GM23338 (cell line): ENCODE measurements around the gene SLC39A11. TPM values are rescaled to one million over a fixed set of nuclear protein-coding genes. Genes with fewer than 3 reads are reported as not detected.

Experiments
- ATAC-seq: fragments of 200-7000 bp; cut with Tn5 transposase; 3 replicates; pipeline ENCODE4 v1.9.1; 2020
- DNase-seq: peaks from one replicate; pipeline ENCODE4 v3.0.0-alpha.2; 2015; ENCODE audit warnings: low spot score
- H2AFZ ChIP-seq: fragments of 200-600 bp; sonication (generic); 2 replicates; pipeline ENCODE4 v1.8.0; 2016; ENCODE audit warnings: antibody characterized with exemption, mild to moderate bottlenecking, moderate library complexity
- H3F3A ChIP-seq: fragments of 200-600 bp; sonication (generic); replicated peaks from 2 replicates; pipeline ENCODE4 v1.8.0; 2017; ENCODE audit warnings: antibody characterized with exemption, mixed run types, low read depth
- H3K27ac ChIP-seq: fragments of 200-600 bp; sonication (generic); 2 replicates; pipeline ENCODE4 v1.6.1; 2016; ENCODE audit warnings: low read depth
- H3K27me3 ChIP-seq: fragments of 200-600 bp; sonication (generic); 2 replicates; pipeline ENCODE4 v1.8.0; 2016; ENCODE audit warnings: mild to moderate bottlenecking, mixed run types, moderate library complexity; ENCODE audit not compliant: insufficient read depth
- H3K36me3 ChIP-seq: fragments of 200-600 bp; sonication (generic); 2 replicates; pipeline ENCODE4 v1.8.0; 2016; ENCODE audit warnings: mild to moderate bottlenecking; ENCODE audit not compliant: insufficient read depth
- H3K4me1 ChIP-seq: fragments of 200-600 bp; sonication (generic); 2 replicates; pipeline ENCODE4 v1.8.0; 2016; ENCODE audit warnings: mild to moderate bottlenecking, moderate library complexity; ENCODE audit not compliant: insufficient read depth
- H3K4me2 ChIP-seq: fragments of 200-600 bp; sonication (generic); 2 replicates; pipeline ENCODE4 v1.7.1; 2017; ENCODE audit warnings: mixed run types
- H3K4me3 ChIP-seq: fragments of 200-600 bp; sonication (generic); 2 replicates; pipeline ENCODE4 v1.6.1; 2016; ENCODE audit warnings: mixed run types
- H3K79me2 ChIP-seq: fragments of 200-600 bp; sonication (generic); replicated peaks from 2 replicates; pipeline ENCODE4 v1.8.0; 2017; ENCODE audit warnings: mild to moderate bottlenecking; ENCODE audit not compliant: insufficient read depth
- H3K9me2 ChIP-seq: fragments of 200-600 bp; sonication (generic); 2 replicates; pipeline ENCODE4 v1.8.0; 2017; ENCODE audit not compliant: insufficient read depth
- H4K20me1 ChIP-seq: fragments of 200-600 bp; sonication (generic); replicated peaks from 2 replicates; pipeline ENCODE4 v1.8.0; 2017; ENCODE audit warnings: mild to moderate bottlenecking; ENCODE audit not compliant: insufficient read depth
- H3K27ac Mint-ChIP-seq: 2 replicates; pipeline ENCODE4 v1.8.0; 2020; ENCODE audit warnings: inconsistent platforms, mild to moderate bottlenecking, moderate library complexity, mixed read lengths
- H3K27me3 Mint-ChIP-seq: 3 replicates; pipeline ENCODE4 v1.8.0; 2022; ENCODE audit warnings: low read depth, mild to moderate bottlenecking, moderate library complexity, mixed read lengths, inconsistent platforms; ENCODE audit not compliant: insufficient read depth, poor library complexity
- H3K36me3 Mint-ChIP-seq: 3 replicates; pipeline ENCODE4 v1.8.0; 2021; ENCODE audit warnings: low read depth, mild to moderate bottlenecking, inconsistent platforms, moderate library complexity, mixed read lengths
- H3K4me1 Mint-ChIP-seq: 3 replicates; pipeline ENCODE4 v1.8.0; 2020; ENCODE audit warnings: mild to moderate bottlenecking, inconsistent platforms, mixed read lengths
- H3K4me3 Mint-ChIP-seq: 3 replicates; pipeline ENCODE4 v1.8.0; 2021; ENCODE audit warnings: moderate library complexity, mild to moderate bottlenecking, inconsistent platforms, mixed read lengths
- H3K9me3 Mint-ChIP-seq: 3 replicates; pipeline ENCODE4 v1.8.0; 2020; ENCODE audit warnings: moderate library complexity, mild to moderate bottlenecking, inconsistent platforms, mixed read lengths
- CREB1 ChIP-seq: fragments of 250-450 bp; sonication (Bioruptor Pico); IDR thresholded peaks from 2 replicates; pipeline ENCODE4 v1.5.0; 2020; ENCODE audit warnings: low read depth, mild to moderate bottlenecking, moderate library complexity
- ETS1 ChIP-seq: IDR thresholded peaks from 2 replicates; pipeline ENCODE4 v1.6.1; 2016; ENCODE audit warnings: antibody characterized with exemption
- EZH2 ChIP-seq: fragments of 200-600 bp; sonication (generic); IDR thresholded peaks from one replicate; pipeline ENCODE4 v1.8.0; 2017; ENCODE audit warnings: antibody characterized with exemption, mild to moderate bottlenecking, low read depth; ENCODE audit not compliant: unreplicated experiment
- EZH2phosphoT487 ChIP-seq: fragments of 200-600 bp; sonication (generic); IDR thresholded peaks from one replicate; pipeline ENCODE4 v1.8.1; 2018; ENCODE audit warnings: antibody characterized with exemption; ENCODE audit not compliant: unreplicated experiment
- JUNB ChIP-seq: IDR thresholded peaks from one replicate; pipeline ENCODE4 v1.6.1; 2016; ENCODE audit warnings: antibody characterized with exemption; ENCODE audit not compliant: unreplicated experiment
- NANOG ChIP-seq: IDR thresholded peaks from 2 replicates; pipeline ENCODE4 v1.6.1; 2016; ENCODE audit warnings: antibody characterized with exemption, borderline replicate concordance
- POLR2AphosphoS5 ChIP-seq: IDR thresholded peaks from 2 replicates; pipeline ENCODE4 v1.6.1; 2016; ENCODE audit warnings: antibody characterized with exemption, low read depth
- REST ChIP-seq: IDR thresholded peaks from one replicate; pipeline ENCODE4 v1.6.1; 2018; ENCODE audit warnings: antibody characterized with exemption; ENCODE audit not compliant: unreplicated experiment
- STAT1 ChIP-seq: IDR thresholded peaks from one replicate; pipeline ENCODE4 v1.6.1; 2016; ENCODE audit warnings: antibody characterized with exemption; ENCODE audit not compliant: unreplicated experiment
- ZNF331 ChIP-seq: fragments of 250-450 bp; sonication (Bioruptor Pico); IDR thresholded peaks from 2 replicates; pipeline ENCODE4 v1.5.0; 2020; ENCODE audit warnings: low read depth, mild to moderate bottlenecking, moderate library complexity
- polyA plus RNA-seq: library from polyadenylated mRNA; unstranded; fragments of >200 nt; fragmentation: Nextera tagmentation; extraction: Ambion mirVana; gene quantifications from 2 replicates; pipeline ENCODE4 v1.2.1, GENCODE V29; 2016
- total RNA-seq: library from RNA; depleted of rRNA; stranded (reverse); fragments of >200 nt; shearing (Covaris generic); gene quantifications from 2 replicates; pipeline ENCODE4 v1.2.3, GENCODE V29; 2014
- TF ChIP-seq, protein P1 (sequence below): fragments of 250-450 bp; sonication (Bioruptor Pico); IDR thresholded peaks from 2 replicates; pipeline ENCODE4 v1.5.0; 2020; ENCODE audit warnings: mild to moderate bottlenecking, moderate library complexity
- TF ChIP-seq, protein P2 (sequence below), 2 experiments: fragments of 200-600 bp in 1 of 2; sonication (generic) in 1 of 2; conservative IDR thresholded peaks; 2 replicates each; pipeline versions ENCODE4 v1.5.1 to v1.6.1; 2016 to 2017; ENCODE audit warnings: antibody characterized with exemption in 2 of 2, low read depth in 2 of 2, mild to moderate bottlenecking in 2 of 2, moderate library complexity in 1 of 2

Gene SLC39A11
- total and polyA plus RNA-seq, 2 experiments from 2014 or later = 10.8 to 18.1 TPM

DNA sequence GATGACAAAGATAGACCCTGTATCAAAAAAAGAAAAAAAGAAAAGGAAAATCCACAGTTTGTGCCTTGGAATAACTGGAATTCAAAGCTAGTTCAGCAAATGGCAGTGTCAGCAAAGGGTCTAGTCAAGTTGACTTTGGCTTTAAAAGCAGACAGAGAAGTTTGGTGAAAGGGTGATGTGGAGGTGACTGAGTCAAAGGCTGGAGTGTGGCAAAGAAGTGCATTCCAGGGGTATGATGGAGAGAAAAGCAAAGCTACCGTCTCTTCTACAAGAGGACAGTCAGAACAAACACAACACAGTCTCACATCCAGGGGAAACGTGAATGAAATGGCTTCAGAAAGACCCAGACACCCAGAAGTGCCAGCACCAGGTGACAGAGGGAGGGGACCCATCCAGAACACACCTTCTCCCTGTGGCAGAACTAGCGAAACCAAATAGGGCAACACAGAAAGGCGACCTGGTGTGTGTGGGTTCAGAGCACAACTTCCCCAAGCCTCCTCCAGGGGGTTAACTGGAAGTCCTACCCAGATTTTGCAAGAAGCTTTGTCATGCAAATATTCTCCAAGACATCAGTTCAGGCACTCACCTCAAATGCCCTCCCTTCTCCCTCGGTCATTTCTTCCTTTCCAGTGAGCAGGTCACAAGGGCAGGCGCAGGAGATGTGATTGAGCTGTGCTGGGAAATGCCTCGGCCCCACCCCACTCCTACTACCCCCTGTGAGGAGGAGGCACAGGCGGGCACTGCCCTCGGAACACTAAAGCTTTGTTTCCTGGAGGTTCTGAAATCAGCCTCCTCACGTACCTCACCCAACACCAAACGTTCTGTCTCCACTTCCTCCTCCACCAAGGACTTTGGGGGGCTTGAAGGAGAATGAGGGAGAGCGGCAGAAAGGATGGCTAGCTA is 489.7 kb downstream of the SLC39A11 start:
- no peaks in the 10 kb centered on the region for H3K36me3 ChIP-seq
- Mint-ChIP-seq H3K9me3 (no peaks in the 10 kb centered on the region; the same call in 1 of the 3 replicates), H3K4me1 (peaks cover 23% of the 10 kb centered on the region), H3K27me3 (peaks cover 2% of the 10 kb centered on the region), H3K27ac (no peak overlapping the region), H3K36me3 (no peaks in the 10 kb centered on the region), H3K4me3 (peak overlapping the region; percentile 20; the same call in 1 of the 3 replicates)
- H4K20me1 ChIP-seq = no peaks in the 10 kb centered on the region
- no peaks in the 10 kb centered on the region for H3K9me2 ChIP-seq
- H3K4me1 ChIP-seq = peaks cover 12% of the 10 kb centered on the region
- peak overlapping the region; percentile 56; the same call in 1 of the 2 replicates for H2AFZ ChIP-seq
- no peak for TF ChIP-seq STAT1
- TF ChIP-seq, protein P1, sequence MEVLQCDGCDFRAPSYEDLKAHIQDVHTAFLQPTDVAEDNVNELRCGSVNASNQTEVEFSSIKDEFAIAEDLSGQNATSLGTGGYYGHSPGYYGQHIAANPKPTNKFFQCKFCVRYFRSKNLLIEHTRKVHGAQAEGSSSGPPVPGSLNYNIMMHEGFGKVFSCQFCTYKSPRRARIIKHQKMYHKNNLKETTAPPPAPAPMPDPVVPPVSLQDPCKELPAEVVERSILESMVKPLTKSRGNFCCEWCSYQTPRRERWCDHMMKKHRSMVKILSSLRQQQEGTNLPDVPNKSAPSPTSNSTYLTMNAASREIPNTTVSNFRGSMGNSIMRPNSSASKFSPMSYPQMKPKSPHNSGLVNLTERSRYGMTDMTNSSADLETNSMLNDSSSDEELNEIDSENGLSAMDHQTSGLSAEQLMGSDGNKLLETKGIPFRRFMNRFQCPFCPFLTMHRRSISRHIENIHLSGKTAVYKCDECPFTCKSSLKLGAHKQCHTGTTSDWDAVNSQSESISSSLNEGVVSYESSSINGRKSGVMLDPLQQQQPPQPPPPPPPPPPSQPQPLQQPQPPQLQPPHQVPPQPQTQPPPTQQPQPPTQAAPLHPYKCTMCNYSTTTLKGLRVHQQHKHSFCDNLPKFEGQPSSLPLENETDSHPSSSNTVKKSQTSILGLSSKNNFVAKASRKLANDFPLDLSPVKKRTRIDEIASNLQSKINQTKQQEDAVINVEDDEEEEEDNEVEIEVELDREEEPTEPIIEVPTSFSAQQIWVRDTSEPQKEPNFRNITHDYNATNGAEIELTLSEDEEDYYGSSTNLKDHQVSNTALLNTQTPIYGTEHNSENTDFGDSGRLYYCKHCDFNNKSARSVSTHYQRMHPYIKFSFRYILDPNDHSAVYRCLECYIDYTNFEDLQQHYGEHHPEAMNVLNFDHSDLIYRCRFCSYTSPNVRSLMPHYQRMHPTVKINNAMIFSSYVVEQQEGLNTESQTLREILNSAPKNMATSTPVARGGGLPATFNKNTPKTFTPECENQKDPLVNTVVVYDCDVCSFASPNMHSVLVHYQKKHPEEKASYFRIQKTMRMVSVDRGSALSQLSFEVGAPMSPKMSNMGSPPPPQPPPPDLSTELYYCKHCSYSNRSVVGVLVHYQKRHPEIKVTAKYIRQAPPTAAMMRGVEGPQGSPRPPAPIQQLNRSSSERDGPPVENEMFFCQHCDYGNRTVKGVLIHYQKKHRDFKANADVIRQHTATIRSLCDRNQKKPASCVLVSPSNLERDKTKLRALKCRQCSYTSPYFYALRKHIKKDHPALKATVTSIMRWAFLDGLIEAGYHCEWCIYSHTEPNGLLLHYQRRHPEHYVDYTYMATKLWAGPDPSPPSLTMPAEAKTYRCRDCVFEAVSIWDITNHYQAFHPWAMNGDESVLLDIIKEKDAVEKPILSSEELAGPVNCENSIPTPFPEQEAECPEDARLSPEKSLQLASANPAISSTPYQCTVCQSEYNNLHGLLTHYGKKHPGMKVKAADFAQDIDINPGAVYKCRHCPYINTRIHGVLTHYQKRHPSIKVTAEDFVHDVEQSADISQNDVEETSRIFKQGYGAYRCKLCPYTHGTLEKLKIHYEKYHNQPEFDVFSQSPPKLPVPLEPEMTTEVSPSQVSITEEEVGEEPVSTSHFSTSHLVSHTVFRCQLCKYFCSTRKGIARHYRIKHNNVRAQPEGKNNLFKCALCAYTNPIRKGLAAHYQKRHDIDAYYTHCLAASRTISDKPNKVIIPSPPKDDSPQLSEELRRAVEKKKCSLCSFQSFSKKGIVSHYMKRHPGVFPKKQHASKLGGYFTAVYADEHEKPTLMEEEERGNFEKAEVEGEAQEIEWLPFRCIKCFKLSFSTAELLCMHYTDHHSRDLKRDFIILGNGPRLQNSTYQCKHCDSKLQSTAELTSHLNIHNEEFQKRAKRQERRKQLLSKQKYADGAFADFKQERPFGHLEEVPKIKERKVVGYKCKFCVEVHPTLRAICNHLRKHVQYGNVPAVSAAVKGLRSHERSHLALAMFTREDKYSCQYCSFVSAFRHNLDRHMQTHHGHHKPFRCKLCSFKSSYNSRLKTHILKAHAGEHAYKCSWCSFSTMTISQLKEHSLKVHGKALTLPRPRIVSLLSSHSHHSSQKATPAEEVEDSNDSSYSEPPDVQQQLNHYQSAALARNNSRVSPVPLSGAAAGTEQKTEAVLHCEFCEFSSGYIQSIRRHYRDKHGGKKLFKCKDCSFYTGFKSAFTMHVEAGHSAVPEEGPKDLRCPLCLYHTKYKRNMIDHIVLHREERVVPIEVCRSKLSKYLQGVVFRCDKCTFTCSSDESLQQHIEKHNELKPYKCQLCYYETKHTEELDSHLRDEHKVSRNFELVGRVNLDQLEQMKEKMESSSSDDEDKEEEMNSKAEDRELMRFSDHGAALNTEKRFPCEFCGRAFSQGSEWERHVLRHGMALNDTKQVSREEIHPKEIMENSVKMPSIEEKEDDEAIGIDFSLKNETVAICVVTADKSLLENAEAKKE (CRISPR knock-in tag) = no peak
- TF ChIP-seq, protein P2, sequence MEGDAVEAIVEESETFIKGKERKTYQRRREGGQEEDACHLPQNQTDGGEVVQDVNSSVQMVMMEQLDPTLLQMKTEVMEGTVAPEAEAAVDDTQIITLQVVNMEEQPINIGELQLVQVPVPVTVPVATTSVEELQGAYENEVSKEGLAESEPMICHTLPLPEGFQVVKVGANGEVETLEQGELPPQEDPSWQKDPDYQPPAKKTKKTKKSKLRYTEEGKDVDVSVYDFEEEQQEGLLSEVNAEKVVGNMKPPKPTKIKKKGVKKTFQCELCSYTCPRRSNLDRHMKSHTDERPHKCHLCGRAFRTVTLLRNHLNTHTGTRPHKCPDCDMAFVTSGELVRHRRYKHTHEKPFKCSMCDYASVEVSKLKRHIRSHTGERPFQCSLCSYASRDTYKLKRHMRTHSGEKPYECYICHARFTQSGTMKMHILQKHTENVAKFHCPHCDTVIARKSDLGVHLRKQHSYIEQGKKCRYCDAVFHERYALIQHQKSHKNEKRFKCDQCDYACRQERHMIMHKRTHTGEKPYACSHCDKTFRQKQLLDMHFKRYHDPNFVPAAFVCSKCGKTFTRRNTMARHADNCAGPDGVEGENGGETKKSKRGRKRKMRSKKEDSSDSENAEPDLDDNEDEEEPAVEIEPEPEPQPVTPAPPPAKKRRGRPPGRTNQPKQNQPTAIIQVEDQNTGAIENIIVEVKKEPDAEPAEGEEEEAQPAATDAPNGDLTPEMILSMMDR (conservative IDR thresholded peaks at IDR 0.05; ENCODE audit: low read depth in 2 of 2) = peak; percentile 1 to 43; a peak in 2 of 4 replicates
- TF ChIP-seq POLR2AphosphoS5 = no peak
- TF ChIP-seq ETS1 = no peak
- no peak for TF ChIP-seq ZNF331 (CRISPR knock-in tag)
- no peak for TF ChIP-seq JUNB
- TF ChIP-seq CREB1 = 0 out of 2 replicates have a peak, but pooled peaks have one; percentile 10
- TF ChIP-seq NANOG = no peak
- no peak for TF ChIP-seq REST
- no peak for TF ChIP-seq EZH2phosphoT487
- no peak for TF ChIP-seq EZH2
- no peaks in the 10 kb centered on the region for H3K79me2 ChIP-seq
- H3F3A ChIP-seq = 0 out of 2 replicates have a peak, but pooled peaks cover 3% of the 10 kb centered on the region
- peak overlapping the region; percentile 44 for H3K4me2 ChIP-seq
- ATAC-seq = peak; percentile 94
- peak; percentile 90 for DNase-seq
- no peaks in the 10 kb centered on the region for H3K27me3 ChIP-seq
- no peak overlapping the region for H3K27ac ChIP-seq
- H3K4me3 ChIP-seq = no peak overlapping the region
